ENCODE data around the gene CPNE9.

- TF ChIP-seq CTCF (IDR thresholded peaks at IDR 0.05; ENCODE audit: insufficient read depth, low read depth, low read length) (no peak), EZH2 (IDR thresholded peaks at IDR 0.05; ENCODE audit: insufficient read depth, low read length) (no peak)
Observed at GRCh38 chr3:9732740-9733115, 29.1 kb downstream of the CPNE9 start.
